ENCODE data around the gene SERINC5. TPM values are rescaled to one million over a fixed set of nuclear protein-coding genes. Genes with fewer than 3 reads are reported as not detected.

Gene SERINC5
- total and polyA plus RNA-seq, 2 of the 4 experiments (the other 2 are of a cell fraction): 5.0 to 8.1 TPM

GRCh38 chr5:80246995-80247729, 8.7 kb downstream of the SERINC5 start:
- H3K9me3 ChIP-seq (ENCODE audit: control insufficient read depth, insufficient read depth, low read length): no peaks in the 10 kb centered on the region; the same call in 1 of the 2 replicates
- peak overlapping the region; percentile 87; the same call in 1 of the 3 replicates for H2BK15ac ChIP-seq (ENCODE audit: low read depth, low read length)
- peak overlapping the region; percentile 6; the same call in 1 of the 2 replicates for H3K23ac ChIP-seq (ENCODE audit: low read depth, low read length)
- H3K18ac ChIP-seq (ENCODE audit: low read depth, low read length): peak overlapping the region; percentile 10; the same call in 1 of the 2 replicates
- in situ Hi-C loops (cut with MboI; ENCODE audit: low sequenced_read_pairs) (no loop called here), intact Hi-C loops (cut with micrococcal nuclease) (loop anchor here (5.0 kb wide), 1 partner anchor 80 kb away; no protein-coding TSS in a partner anchor), dilution Hi-C loops (cut with HindIII; ENCODE audit: low sequenced_read_pairs, unreplicated experiment) (no loop called here)
- H3K27me3 ChIP-seq (ENCODE audit: control insufficient read depth, insufficient read depth, low read length): no peaks in the 10 kb centered on the region
- H2BK20ac ChIP-seq (ENCODE audit: low read depth, low read length): peak overlapping the region; percentile 31; the same call in 1 of the 2 replicates
- BruUV-seq (replicated peaks): no TSS peak
- H2AK5ac ChIP-seq (ENCODE audit: low read depth, low read length): peak overlapping the region; percentile 89; the same call in 1 of the 2 replicates
- peaks cover 3% of the 10 kb centered on the region for H3K4me1 ChIP-seq (ENCODE audit: control insufficient read depth, insufficient read depth, low read length)
- 0 out of 2 replicates have a peak overlapping the region, but pooled peaks have one; percentile 29 for H3K14ac ChIP-seq (replicated peaks; ENCODE audit: low read depth, low read length)
- H4K20me1 ChIP-seq (ENCODE audit: insufficient read depth, low read length): peaks cover 3% of the 10 kb centered on the region; the same call in 1 of the 2 replicates
- no peak overlapping the region for H3K9ac ChIP-seq (ENCODE audit: low read depth, low read length)
- H3K4me3 ChIP-seq (ENCODE audit: insufficient read depth, low read depth, low read length): no peak overlapping the region
- no CpG with 5 or more reads among the region's 6 CpGs for WGBS, 2 experiments (ENCODE audit: extremely low coverage in 2 of 2, insufficient read length in 1 of 2)
- H4K5ac ChIP-seq (ENCODE audit: low read depth, low read length): no peak overlapping the region
- peak overlapping the region in 1 of 2 experiments; percentile 9; a peak in 1 of 4 replicates for H4K8ac ChIP-seq (ENCODE audit: low read depth in 2 of 2, low read length in 2 of 2)
- no peaks in the 10 kb centered on the region for H3K36me3 ChIP-seq (ENCODE audit: control insufficient read depth, insufficient read depth, low read length)
- TF ChIP-seq BHLHE40 (IDR thresholded peaks at IDR 0.05; ENCODE audit: low read depth, low read length): peak; percentile 68
- TF ChIP-seq CHD1 (IDR thresholded peaks at IDR 0.05; ENCODE audit: low read depth, low read length): no peak
- TF ChIP-seq FOS (IDR thresholded peaks at IDR 0.05; ENCODE audit: low read depth, low read length): peak; percentile 76
- TF ChIP-seq RCOR1 (IDR thresholded peaks at IDR 0.05; ENCODE audit: insufficient replicate concordance, low read length): no peak
- TF ChIP-seq CEBPB (IDR thresholded peaks at IDR 0.05; ENCODE audit: low read depth, low read length): peak; percentile 50; the same call in 1 of the 2 replicates
- no peak for TF ChIP-seq MAZ (IDR thresholded peaks at IDR 0.05; ENCODE audit: borderline replicate concordance, low read depth, low read length)
- no peak for TF ChIP-seq MXI1 (IDR thresholded peaks at IDR 0.05; ENCODE audit: borderline replicate concordance, low read depth, low read length)
- no peak for TF ChIP-seq MAFK (IDR thresholded peaks at IDR 0.05; ENCODE audit: low read depth, low read length)
- TF ChIP-seq ELK1 (IDR thresholded peaks at IDR 0.05; ENCODE audit: borderline replicate concordance, low read depth, low read length): no peak
- no peak for TF ChIP-seq RAD21 (IDR thresholded peaks at IDR 0.05; ENCODE audit: low read length)
- no peak for TF ChIP-seq RFX5 (IDR thresholded peaks at IDR 0.05; ENCODE audit: low read depth, low read length)
- no peak for TF ChIP-seq POLR2A (IDR thresholded peaks at IDR 0.05; ENCODE audit: low read depth, low read length)
- TF ChIP-seq SMC3 (IDR thresholded peaks at IDR 0.05; ENCODE audit: low read depth, low read length): no peak
- no peak overlapping the region; the same call in 1 of the 2 replicates for H3K56ac ChIP-seq (ENCODE audit: extremely low read depth, insufficient read depth, low read length)
- peak overlapping the region; percentile 58 for H2AK9ac ChIP-seq (replicated peaks; ENCODE audit: low read depth, low read length, poor library complexity)
- ATAC-seq (ENCODE audit: low read depth) (peak; percentile 94), DNase-seq (peak; percentile 91)
- peak overlapping the region; percentile 59 for H3K4ac ChIP-seq (ENCODE audit: low read depth, low read length)
- H3K9me1 ChIP-seq (ENCODE audit: insufficient read depth, low read length): peaks cover 6% of the 10 kb centered on the region; the same call in 1 of the 2 replicates
- peaks cover 10 to 36% of the 10 kb centered on the region in 2 experiments; a peak in 3 of 4 replicates for H3K79me1 ChIP-seq (ENCODE audit: low read depth in 1 of 2, low read length in 2 of 2)
- H3K27ac ChIP-seq (ENCODE audit: insufficient read depth, low read length): no peak overlapping the region
- peak overlapping the region; percentile 44 for H2BK120ac ChIP-seq (ENCODE audit: low read depth, low read length)
- H4K91ac ChIP-seq (ENCODE audit: insufficient read depth, low read depth, low read length): no peak overlapping the region
- ChIA-PET CTCF (no interaction called here), POLR2A (ENCODE audit: unreplicated experiment) (interaction anchor here (0.6 kb wide), 1 partner anchor 148 kb away, joined by 3 read pairs; no protein-coding TSS in a partner anchor)
- H2BK5ac ChIP-seq (ENCODE audit: low read depth, low read length, poor library complexity, severe bottlenecking): peak overlapping the region; percentile 58
- no peak overlapping the region for H2AFZ ChIP-seq (replicated peaks; ENCODE audit: low read length, poor library complexity)
- peak overlapping the region; percentile 57; the same call in 1 of the 2 replicates for H3K4me2 ChIP-seq (ENCODE audit: low read depth, low read length)
